ENCODE measurements around the gene TMEM120A.

- TF ChIP-seq POLR2AphosphoS5 (IDR thresholded peaks at IDR 0.05), result no peak
- no peak for TF ChIP-seq CTCF (IDR thresholded peaks at IDR 0.05)
- TF ChIP-seq POLR2A (IDR thresholded peaks at IDR 0.05), result no peak
- no peak for TF ChIP-seq EP300 (IDR thresholded peaks at IDR 0.05)
These were observed 55.5 kb downstream of the TMEM120A start for GRCh38 chr7:75938921-75939320.
